GM06990 (cell line): ENCODE results near the gene CAPN1.
"Not testable (repeated sequence)": the region's sequence is repeated elsewhere in the genome, so short reads cannot be mapped to it uniquely, and the experiment has no call there.

Experiments
- DNase-seq: peaks from one replicate; pipeline ENCODE4 v3.0.0-alpha.2; 2011; ENCODE audit not compliant: insufficient read length; ENCODE audit errors: extremely low read depth
- H3K27me3 ChIP-seq: replicated peaks from 2 replicates; pipeline ENCODE4 v1.6.0; 2011; ENCODE audit warnings: low read length; ENCODE audit not compliant: control insufficient read depth, insufficient read depth
- H3K36me3 ChIP-seq: 2 replicates; pipeline ENCODE4 v1.5.1; 2011; ENCODE audit warnings: low read length; ENCODE audit not compliant: control insufficient read depth, insufficient read depth
- H3K4me3 ChIP-seq: replicated peaks from 2 replicates; pipeline ENCODE4 v1.5.1; 2011; ENCODE audit warnings: low read depth, mild to moderate bottlenecking, control low read depth, low read length
- TF ChIP-seq, protein P1 (sequence below): IDR thresholded peaks from 2 replicates; pipeline ENCODE4 v1.5.1; 2011; ENCODE audit warnings: low read length, control low read depth, mild to moderate bottlenecking, inconsistent platforms; ENCODE audit not compliant: insufficient read depth, poor library complexity, severe bottlenecking

CAPN1 gene

DNA sequence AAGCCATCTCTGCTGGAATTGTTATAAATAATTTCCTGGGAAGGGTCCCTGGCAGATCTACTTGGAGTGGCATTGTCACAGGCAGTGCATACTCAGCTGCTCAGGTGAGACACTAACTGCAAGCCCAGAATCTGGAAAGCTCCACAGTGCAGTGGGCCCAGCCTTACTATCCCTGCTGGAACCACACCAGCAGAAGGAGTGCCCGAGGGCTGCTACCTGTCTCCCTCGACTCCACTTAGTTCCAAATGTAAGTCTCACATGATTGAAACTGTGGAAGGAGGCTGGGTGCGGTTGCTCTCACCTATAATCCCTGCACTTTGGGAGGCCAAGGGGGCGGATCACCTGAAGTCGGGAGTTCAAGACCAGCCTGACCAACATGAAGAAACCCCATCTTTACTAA, 33.1 kb upstream of the CAPN1 start:
- Histone ChIP-seq H3K36me3 (no peaks in the 10 kb centered on the region), H3K27me3 (no peaks in the 10 kb centered on the region), H3K4me3 (no peak overlapping the region)
- DNase-seq: no peak
- TF ChIP-seq, protein P1, sequence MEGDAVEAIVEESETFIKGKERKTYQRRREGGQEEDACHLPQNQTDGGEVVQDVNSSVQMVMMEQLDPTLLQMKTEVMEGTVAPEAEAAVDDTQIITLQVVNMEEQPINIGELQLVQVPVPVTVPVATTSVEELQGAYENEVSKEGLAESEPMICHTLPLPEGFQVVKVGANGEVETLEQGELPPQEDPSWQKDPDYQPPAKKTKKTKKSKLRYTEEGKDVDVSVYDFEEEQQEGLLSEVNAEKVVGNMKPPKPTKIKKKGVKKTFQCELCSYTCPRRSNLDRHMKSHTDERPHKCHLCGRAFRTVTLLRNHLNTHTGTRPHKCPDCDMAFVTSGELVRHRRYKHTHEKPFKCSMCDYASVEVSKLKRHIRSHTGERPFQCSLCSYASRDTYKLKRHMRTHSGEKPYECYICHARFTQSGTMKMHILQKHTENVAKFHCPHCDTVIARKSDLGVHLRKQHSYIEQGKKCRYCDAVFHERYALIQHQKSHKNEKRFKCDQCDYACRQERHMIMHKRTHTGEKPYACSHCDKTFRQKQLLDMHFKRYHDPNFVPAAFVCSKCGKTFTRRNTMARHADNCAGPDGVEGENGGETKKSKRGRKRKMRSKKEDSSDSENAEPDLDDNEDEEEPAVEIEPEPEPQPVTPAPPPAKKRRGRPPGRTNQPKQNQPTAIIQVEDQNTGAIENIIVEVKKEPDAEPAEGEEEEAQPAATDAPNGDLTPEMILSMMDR: no peak

DNA sequence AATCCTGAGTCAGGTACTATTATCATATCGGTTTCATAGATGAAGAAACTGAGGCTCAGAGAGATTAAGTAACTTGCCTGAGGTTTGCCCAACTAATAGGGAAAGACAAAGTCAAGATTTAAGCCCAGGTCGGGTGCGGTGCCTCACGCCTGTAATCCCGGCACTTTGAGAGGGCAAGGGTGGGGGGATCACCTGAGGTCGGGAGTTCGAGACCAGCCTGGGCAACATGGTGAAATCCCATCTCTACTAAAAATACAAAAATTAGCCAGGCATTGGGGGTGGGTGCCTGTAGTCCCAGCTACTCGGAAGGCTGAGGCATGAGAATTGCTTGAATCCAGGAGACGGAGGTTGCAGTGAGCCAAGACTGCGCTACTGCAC, 31.6 kb upstream of the CAPN1 start:
- DNase-seq, H3K4me3 ChIP-seq, H3K36me3 ChIP-seq, H3K27me3 ChIP-seq: not testable (repeated sequence)

DNA sequence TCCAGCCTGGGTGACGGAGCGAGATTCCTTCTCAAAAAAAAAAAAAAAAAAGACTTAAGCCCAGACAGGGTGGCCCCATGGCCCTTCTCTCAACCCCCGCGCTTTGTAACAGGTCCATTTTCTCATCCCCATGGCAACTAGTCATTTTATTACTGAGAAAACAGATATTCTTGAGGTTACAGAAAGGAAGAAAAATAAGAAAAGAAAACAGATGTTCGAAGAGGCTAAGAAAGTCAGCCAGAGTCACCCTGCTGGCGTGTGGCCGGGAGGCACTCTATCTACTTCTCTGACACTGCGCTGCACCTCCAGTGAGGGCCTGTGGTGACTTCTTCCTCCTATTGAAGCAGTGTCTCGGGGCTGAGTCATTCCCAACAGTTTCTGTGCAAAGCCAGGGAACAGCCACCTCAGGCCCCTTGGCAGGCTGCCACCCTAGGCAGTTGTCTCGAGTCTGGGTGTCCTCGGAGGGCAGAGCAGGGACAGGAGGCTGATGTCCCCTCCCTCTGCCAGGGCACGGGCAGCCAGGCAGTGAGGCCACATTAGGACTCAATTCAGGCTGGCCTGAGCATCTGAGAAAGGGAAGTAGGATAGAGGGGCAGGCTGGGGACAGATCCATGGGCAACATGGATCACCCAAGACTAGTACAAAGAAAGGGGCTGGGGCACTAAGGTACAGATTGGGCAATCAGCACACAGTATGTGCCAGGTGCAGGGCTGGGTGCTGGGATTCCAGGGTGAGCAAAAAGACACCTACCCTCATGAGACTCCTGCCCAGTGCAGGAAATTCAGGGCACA, 31.0 kb upstream of the CAPN1 start:
- no peak for DNase-seq
- H3K27me3 ChIP-seq: no peaks in the 10 kb centered on the region
- TF ChIP-seq, protein P1: no peak
- H3K4me3 ChIP-seq: no peak overlapping the region
- no peaks in the 10 kb centered on the region for H3K36me3 ChIP-seq

DNA sequence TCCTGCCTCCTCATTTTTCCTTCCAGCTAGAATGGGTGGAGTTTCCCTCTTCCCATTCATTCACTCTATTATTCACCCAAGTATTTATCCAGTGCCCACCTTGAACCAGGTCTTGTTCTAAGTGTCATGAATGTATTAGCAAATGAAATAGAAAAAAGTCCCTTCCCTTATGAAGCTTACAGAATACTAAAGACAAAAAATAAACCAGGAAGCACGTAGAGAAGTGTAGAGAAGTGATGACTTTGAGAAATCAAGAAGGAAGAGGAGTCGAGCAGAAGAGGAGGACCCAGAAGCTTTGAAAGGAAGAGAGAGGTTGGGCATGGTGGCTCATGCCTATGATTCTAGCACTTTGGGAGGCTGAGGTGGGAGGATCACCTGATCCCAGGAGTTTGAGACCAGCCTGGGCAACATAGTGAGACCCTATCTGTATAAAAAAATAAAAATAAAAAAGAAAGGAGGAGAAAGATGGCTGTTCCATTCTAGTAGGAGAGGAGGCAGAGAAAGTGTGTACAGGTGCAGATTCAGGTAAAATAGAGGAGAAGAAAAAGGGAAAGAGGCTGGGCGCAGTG, 30.3 kb upstream of the CAPN1 start:
- H3K27me3 ChIP-seq: no peaks in the 10 kb centered on the region
- TF ChIP-seq, protein P1: no peak
- no peak for DNase-seq
- H3K4me3 ChIP-seq: no peak overlapping the region
- H3K36me3 ChIP-seq: no peaks in the 10 kb centered on the region

DNA sequence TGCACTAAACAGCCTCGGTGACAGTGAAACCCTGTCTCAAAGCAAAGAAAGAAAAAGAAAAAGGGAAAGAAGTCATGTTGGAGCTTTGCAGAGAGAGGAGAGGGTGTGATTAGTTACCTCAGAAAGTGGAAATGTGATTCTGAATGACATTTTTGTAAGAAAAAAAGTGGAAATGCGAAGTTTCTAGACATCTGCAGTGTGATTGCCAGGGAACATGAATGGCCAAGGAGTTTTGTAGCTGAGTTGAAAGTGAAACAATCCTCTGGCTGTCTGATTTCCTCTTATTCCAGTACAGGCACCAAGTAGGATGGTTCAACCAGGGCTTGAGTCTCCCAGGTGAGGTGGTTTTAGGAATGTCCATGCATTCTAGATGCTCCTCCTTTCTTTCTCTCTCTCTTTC, 29.6 kb upstream of the CAPN1 start:
- no peak overlapping the region for H3K4me3 ChIP-seq
- no peaks in the 10 kb centered on the region for H3K27me3 ChIP-seq
- no peaks in the 10 kb centered on the region for H3K36me3 ChIP-seq

DNA sequence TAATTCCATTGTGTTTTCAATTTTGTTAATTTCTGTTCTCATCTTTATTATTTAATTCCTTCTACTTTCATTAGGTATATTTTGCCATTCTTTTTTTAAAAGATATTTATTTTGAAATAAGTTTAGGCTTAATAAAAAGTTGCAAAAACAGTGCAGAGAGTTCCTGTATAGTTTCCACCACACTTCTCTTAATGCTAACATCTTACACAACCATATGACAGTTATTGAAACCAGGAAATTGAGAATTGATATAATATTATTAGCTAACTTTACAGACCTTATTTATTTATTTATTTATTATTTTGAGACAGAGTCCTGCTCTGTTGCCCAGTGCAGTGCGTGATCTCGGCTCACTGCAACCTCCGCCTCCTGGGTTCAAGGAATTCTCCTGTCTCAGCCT, 25.5 kb upstream of the CAPN1 start:
- H3K36me3 ChIP-seq: no peaks in the 10 kb centered on the region
- TF ChIP-seq, protein P1: no peak

More for the DNA sequence above, 29.6 kb upstream of the CAPN1 start:
- TF ChIP-seq, protein P1: no peak
- no peak for DNase-seq

More for the DNA sequence above, 25.5 kb upstream of the CAPN1 start:
- no peak for DNase-seq
- H3K27me3 ChIP-seq: no peaks in the 10 kb centered on the region
- H3K4me3 ChIP-seq: no peak overlapping the region
